Islet precursor cell (in vitro differentiated cells): ENCODE data around the gene CCNA2.

Source experiments
- DNase-seq: peaks from one replicate; pipeline ENCODE4 v3.0.0-alpha.2; 2018

CCNA2 gene

DNA sequence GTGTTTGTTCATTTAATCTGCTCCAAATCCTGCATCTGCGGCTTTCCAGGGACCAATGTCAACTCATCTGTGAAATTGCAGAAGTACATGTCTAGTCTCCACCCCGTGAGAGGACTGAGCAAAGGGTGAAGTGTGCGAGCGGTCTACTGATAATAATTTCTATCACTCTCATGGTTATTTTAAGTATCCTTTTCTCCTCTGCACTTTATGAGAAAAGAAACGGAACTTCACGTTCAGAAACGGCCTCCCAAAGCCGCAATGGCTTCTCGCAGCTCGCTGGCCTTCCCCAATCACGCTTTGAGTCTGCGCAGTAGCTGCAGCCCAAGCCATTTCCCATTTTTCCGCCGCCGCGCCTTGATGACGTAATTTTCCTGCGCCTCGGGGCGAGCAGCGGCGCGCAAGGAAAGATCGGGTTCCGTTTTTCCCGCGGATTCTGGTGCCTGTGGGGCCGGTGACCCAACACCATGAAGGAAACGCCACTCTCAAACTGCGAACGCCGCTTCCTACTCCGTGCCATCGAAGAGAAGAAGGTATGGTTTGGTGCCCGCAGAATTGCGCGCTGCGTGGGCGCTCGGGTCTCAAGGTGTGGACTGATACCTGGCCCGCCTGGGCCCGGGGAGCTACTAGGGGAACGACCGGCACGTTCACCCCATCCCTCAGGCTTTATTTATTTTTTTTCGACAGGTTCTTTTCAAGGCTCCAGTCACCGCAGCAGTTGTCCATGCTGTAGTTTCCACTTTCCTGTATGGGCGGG is 22.5 kb downstream of the CCNA2 start, which contains the start of gene EXOSC9:
EXOSC9 (plus strand) TSS at position 363 of the 754 bp plus-strand sequence; CDS start at position 465, 102 bp downstream.
- peak; percentile 95 for DNase-seq

- DNase-seq = no peak
Observed at GRCh38 chr4:121800638-121800960, 23.1 kb downstream of the CCNA2 start.

DNA sequence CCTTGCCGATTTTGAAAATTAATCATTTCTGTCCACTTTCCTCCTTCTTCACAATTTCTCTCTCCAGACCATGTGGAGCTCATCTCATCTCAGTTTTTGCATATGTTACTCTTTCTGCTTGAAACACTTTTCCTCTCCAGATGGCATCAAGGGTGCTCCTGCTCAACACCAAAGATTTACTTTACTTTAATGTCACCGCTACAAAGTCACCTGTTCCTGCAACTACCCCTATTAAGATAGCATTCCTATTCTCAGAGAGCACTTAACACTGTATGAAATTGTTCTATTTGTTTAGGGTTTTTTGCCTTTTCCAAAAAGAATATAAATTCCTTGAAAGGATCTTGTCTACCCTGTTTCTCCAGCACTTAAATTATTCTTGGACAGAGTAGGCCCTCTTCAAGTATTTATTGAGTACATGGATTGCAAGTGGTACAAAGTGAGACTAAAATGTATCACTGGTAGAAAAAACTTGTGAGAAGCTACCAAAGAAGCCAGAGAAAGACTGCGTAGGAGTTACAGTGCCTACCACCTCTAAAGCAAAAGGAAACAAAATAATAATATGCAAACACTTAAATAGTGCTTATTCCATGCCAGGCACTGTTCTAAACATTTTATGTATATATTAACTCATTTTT is 23.7 kb downstream of the CCNA2 start:
- DNase-seq = no peak

- no peak for DNase-seq
Observed at GRCh38 chr4:121799208-121799823, 24.4 kb downstream of the CCNA2 start.

- DNase-seq = no peak
Observed at GRCh38 chr4:121796283-121796682, 27.4 kb downstream of the CCNA2 start.

- DNase-seq = no peak
Observed at GRCh38 chr4:121794505-121795188, 29.0 kb downstream of the CCNA2 start.

- DNase-seq = no peak
Observed at GRCh38 chr4:121792966-121793365, 30.7 kb downstream of the CCNA2 start.

GRCh38 chr4:121791481-121791880 is 32.2 kb downstream of the CCNA2 start:
- DNase-seq = no peak

DNA sequence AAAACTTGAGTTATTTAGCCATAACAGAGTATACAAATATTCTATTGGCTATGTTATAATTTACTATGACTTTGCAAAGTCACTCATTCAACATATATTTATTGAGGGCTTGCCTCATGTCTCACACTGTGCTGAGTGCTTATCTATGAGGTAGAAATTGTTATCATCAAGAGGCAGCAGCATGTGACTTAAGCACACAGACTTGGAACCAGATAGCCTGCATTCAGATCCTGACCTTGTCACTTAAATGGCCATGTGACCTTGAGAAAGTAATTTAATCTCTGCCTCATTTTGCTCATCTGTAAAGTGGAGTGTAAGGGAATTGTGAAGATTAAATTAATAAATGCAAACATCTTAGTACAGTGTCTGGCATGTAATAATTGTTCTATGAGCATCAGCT is 32.7 kb downstream of the CCNA2 start:
- no peak for DNase-seq

DNA sequence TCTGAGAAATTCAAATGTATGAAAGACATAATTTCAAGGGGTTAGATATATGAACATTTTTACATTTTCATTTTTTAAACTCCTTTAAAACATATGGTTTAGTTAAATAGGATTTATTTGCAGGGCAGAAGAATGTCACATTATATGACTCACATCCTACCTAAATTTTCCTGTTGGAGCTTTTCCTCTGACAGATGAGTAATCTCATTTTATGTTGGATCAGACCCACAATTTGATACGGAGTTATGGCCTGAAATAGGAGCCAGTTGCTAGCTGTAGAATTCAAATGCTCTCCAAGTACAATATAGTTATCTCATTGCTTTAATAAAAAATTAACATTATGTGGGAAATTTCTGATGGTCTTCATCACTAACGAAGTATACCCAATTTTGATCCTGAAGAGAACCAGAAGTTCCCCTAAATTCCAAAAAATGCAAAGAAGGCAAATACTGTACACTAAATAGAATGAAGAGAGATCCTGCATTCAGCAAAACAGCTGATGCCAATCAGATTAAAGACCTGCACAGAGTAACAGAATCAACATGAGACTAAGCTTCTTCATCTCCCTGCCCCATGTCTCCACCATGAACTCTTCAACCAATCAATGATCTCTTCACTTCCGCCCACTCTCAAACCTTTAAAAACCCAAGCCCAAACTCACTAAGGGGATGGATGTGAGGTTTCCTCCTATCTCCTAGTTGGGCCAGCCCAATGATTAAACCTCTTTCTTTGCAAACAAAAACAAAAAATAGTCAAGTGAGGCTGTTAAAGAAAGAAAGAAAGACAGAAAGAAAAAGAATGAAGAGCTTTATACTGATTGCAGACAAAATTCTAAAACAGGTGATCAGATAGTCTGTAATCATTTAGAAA is 33.5 kb downstream of the CCNA2 start:
- no peak for DNase-seq

DNA sequence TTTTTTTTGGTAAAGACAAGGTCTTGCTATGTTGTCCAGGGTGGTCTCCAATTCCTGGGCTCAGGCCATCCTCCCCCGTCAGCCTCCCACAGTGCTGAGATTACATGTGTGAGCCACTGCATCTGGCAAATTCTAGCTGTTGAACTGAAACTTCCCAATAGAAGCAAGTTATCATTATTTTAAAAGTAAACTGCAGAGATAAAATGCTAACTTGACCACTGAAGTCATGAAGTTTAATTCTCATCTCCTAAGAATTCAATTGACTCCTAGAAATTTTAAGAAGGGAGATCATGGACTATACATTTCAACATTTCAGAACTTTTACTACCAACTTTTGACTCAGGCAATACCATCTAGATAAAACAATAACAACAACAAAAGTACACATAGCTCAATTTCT is 34.2 kb downstream of the CCNA2 start:
- DNase-seq = no peak

GRCh38 chr4:121788896-121789295 is 34.8 kb downstream of the CCNA2 start:
- DNase-seq = no peak

GRCh38 chr4:121786221-121786620 is 37.5 kb downstream of the CCNA2 start:
- DNase-seq = no peak

DNA sequence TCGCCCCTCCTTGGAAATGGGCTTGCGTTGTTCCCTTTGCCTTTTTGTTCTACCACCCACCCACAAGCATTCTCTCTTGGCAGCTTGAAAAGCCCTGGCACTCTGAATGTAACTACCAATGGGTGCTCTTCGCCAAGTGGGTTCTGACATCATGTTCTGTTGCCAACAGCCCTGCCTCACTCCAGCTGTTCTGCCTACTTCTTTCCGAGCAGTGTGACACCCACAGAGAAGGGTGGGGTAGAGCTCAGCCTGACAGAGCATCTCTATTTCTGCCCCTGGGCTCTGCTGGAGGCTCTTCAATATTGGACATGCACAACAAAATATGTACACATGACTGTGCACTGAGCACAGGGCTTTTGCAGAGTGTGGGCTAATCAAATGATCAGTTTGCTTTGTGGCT is 38.2 kb downstream of the CCNA2 start:
- no peak for DNase-seq

- DNase-seq = no peak
Observed at GRCh38 chr4:121784975-121785374, 38.7 kb downstream of the CCNA2 start.

DNA sequence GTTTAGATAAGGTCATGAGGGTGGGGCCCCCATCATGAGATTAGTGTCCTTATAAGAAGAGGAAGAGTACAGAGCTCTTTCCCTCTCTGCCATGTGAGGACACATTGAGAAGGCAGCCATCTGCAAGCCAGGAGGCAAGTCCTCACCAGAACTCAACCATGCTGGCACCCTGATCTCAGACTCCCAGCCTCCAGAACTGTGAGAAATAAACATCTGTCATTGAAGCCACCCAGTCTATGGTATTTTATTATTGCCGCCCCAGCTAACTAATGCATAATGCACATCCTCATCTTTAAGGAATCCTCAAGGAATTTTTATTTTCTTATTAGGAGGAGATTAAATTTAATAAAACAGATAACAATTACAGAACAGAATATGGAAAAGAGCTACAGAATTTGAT is 39.3 kb downstream of the CCNA2 start:
- DNase-seq = no peak

GRCh38 chr4:121783210-121783609 is 40.5 kb downstream of the CCNA2 start:
- DNase-seq = no peak

DNA sequence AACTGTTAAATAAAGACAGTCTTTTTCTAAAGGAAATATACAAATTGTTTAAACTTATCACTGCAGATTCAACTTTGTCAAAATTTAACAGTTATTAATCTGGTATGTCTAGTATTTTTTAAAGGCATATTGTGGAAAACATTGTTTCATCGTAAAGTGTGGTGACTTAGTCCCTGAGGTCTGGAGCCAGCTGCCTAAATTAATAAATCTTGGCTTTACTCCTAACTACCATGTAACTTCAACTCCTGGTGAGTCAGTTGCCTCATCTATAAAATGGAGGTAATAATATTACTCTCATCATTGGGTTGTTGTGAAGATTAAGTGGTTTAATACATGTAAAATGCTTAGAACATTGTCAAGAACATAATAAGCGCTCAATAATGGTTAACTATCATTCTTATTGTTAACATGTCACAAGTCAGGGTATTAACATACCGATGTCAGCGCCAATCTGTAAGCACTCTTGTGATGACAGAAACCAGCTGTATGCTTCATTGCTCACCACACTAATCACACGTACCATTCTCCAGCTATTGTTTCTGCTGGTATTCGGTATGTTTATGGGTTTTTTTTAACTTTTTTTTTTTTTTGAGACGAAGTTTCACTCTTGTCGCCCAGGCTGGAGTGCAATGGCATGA is 44.6 kb downstream of the CCNA2 start:
- no peak for DNase-seq

DNA sequence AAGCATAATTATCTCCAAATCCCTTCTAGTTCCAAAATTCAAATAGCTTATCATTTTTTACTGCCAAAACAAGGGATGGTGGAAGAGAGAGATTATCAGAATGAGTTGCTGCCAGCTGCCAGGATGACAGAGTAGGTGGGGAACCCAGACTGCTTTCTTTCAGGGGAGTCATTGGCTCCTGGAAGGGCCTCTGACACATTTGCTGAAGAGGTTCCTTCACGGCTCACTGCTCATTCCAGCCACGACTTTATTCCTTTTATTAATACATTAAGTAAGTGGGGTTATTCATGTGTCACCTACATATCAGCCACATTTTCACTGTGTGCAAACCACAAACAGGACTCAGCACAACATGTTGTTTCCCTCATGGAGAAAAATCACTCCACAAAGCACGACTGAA is 46.1 kb downstream of the CCNA2 start:
- no peak for DNase-seq

DNA sequence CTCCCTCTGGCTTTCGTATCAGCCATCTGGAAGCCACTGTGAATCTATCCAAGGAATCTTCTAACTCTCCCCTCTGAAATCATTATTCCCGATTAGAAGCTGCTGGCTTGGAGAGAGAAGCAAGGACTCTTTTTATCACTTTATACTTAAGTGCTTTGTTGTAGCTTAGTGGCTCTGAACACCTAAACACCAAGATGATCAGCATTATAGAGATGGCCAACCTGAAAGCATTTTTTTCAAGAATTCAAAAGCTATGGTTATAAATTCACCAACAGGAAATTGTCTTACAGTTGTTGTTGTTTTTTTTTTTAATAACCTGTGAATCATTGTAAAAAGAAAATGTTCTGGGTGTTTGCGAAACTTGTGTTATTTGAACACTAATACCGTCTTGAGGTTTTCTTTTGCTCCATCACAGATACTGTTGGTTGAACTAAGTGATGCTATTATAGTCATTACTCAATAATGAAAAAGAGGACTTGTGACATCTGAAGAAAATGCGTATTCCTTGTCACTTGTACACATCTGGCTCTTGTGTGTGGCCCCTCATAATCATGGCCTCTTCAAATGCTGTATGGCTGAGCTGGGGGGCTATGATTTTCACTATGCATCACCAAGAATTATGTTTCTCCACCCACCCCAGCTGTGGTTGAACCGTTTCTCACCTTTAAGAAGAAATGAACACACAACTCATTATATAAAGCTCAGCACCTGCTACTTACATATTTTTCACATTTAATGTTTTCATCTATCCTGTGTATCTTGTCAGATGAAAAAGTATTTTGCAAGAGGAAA is 46.9 kb downstream of the CCNA2 start:
- no peak for DNase-seq

GRCh38 chr4:121773883-121774282 is 49.8 kb downstream of the CCNA2 start:
- no peak for DNase-seq
